ENCODE data around the gene UXT. TPM values are rescaled to one million over a fixed set of nuclear protein-coding genes. Genes with fewer than 3 reads are reported as not detected.
"Not testable (repeated sequence)": the region's sequence is repeated elsewhere in the genome, so short reads cannot be mapped to it uniquely, and the experiment has no call there.

Gene UXT
- 100 to 1,000 TPM; 198 to 210 TPM for total RNA-seq

- peak; percentile 96 for DNase-seq
- peaks cover 47% of the 10 kb centered on the region for H3K4me1 Mint-ChIP-seq (ENCODE audit: low read depth)
- H3K4me3 Mint-ChIP-seq, result peak within 1 kb of the TSS; percentile 87
- peak within 1 kb of the TSS; percentile 98 for H3K27ac Mint-ChIP-seq
- ChIA-PET POLR2A (no interaction called here), CTCF (no interaction called here)
- H3K36me3 Mint-ChIP-seq, result peaks cover 26% of the 10 kb centered on the region
- H3K9me3 Mint-ChIP-seq, result no peaks in the 10 kb centered on the region
- H3K27me3 Mint-ChIP-seq, result no peaks in the 10 kb centered on the region
- intact Hi-C loops (cut with micrococcal nuclease), result loop anchor here (1.0 to 10.0 kb wide), 6 partner anchors 9 to 514 kb away; partner anchors contain the start of genes ARAF, CDK16, ELK1 and NDUFB11
Observed at GRCh38 chrX:47658684-47659420, at the start of gene UXT. Gene UXT, minus strand, starts transcription at chrX:47659180. Its CDS starts 253 bp downstream, at chrX:47658927.

- POLR2A ChIA-PET, result no interaction called here
- CTCF ChIA-PET, result interaction anchor here (0.6 kb wide), 1 partner anchor 279 kb away, joined by 3 read pairs; no protein-coding TSS in a partner anchor
- Mint-ChIP-seq H3K9me3 (no peaks in the 10 kb centered on the region), H3K36me3 (no peaks in the 10 kb centered on the region), H3K4me3 (no peak overlapping the region), H3K4me1 (ENCODE audit: low read depth) (peaks cover 2% of the 10 kb centered on the region), H3K27me3 (peaks cover 7% of the 10 kb centered on the region), H3K27ac (no peak overlapping the region)
- intact Hi-C loops (cut with micrococcal nuclease), result no loop called here
- DNase-seq, result no peak
Observed at GRCh38 chrX:47707031-47707780, 48.2 kb upstream of the UXT start.

- peaks cover 2% of the 10 kb centered on the region for H3K4me1 Mint-ChIP-seq (ENCODE audit: low read depth)
- no peak overlapping the region for H3K4me3 Mint-ChIP-seq
- ChIA-PET POLR2A (no interaction called here), CTCF (interaction anchor here (0.6 kb wide), 2 partner anchors 279 to 757 kb away, joined by 3 read pairs; no protein-coding TSS in a partner anchor)
- H3K27me3 Mint-ChIP-seq, result peaks cover 5% of the 10 kb centered on the region
- no peaks in the 10 kb centered on the region for H3K9me3 Mint-ChIP-seq
- no peak for DNase-seq
- H3K27ac Mint-ChIP-seq, result no peak overlapping the region
- intact Hi-C loops (cut with micrococcal nuclease), result no loop called here
- no peaks in the 10 kb centered on the region for H3K36me3 Mint-ChIP-seq
Observed at GRCh38 chrX:47706575-47706974, 47.6 kb upstream of the UXT start.

- Mint-ChIP-seq H3K4me1 (ENCODE audit: low read depth) (peaks cover 2% of the 10 kb centered on the region), H3K27me3 (peaks cover 7% of the 10 kb centered on the region), H3K4me3 (no peak overlapping the region), H3K27ac (no peak overlapping the region), H3K9me3 (no peaks in the 10 kb centered on the region), H3K36me3 (no peaks in the 10 kb centered on the region)
- intact Hi-C loops (cut with micrococcal nuclease), result no loop called here
- DNase-seq, result no peak
- ChIA-PET CTCF (no interaction called here), POLR2A (no interaction called here)
Observed at GRCh38 chrX:47704736-47705135, 45.8 kb upstream of the UXT start.

GRCh38 chrX:47697181-47697580 is 38.2 kb upstream of the UXT start:
- CTCF ChIA-PET, result no interaction called here
- H3K27me3 Mint-ChIP-seq, result peaks cover 4% of the 10 kb centered on the region
- H3K27ac Mint-ChIP-seq, result no peak overlapping the region
- no peaks in the 10 kb centered on the region for H3K4me1 Mint-ChIP-seq (ENCODE audit: low read depth)
- POLR2A ChIA-PET, result no interaction called here
- intact Hi-C loops (cut with micrococcal nuclease), result no loop called here
- H3K36me3 Mint-ChIP-seq, result no peaks in the 10 kb centered on the region
- DNase-seq, result no peak
- no peak overlapping the region for H3K4me3 Mint-ChIP-seq
- H3K9me3 Mint-ChIP-seq, result no peaks in the 10 kb centered on the region

GRCh38 chrX:47690175-47690574 is 31.2 kb upstream of the UXT start:
- Mint-ChIP-seq H3K36me3 (no peaks in the 10 kb centered on the region), H3K4me1 (ENCODE audit: low read depth) (no peaks in the 10 kb centered on the region), H3K4me3 (no peak overlapping the region), H3K27ac (no peak overlapping the region), H3K27me3 (no peaks in the 10 kb centered on the region), H3K9me3 (no peaks in the 10 kb centered on the region)
- intact Hi-C loops (cut with micrococcal nuclease), result no loop called here
- POLR2A ChIA-PET, result no interaction called here
- no peak for DNase-seq
- CTCF ChIA-PET, result no interaction called here

- ChIA-PET POLR2A (no interaction called here), CTCF (no interaction called here)
- intact Hi-C loops (cut with micrococcal nuclease), result no loop called here
- no peaks in the 10 kb centered on the region for H3K36me3 Mint-ChIP-seq
- H3K27ac Mint-ChIP-seq, result no peak overlapping the region
- H3K4me1 Mint-ChIP-seq (ENCODE audit: low read depth), result no peaks in the 10 kb centered on the region
- H3K27me3 Mint-ChIP-seq, result peaks cover 5% of the 10 kb centered on the region
- H3K4me3 Mint-ChIP-seq, result no peak overlapping the region
- DNase-seq, result no peak
- H3K9me3 Mint-ChIP-seq, result no peaks in the 10 kb centered on the region
Observed at GRCh38 chrX:47687263-47687662, 28.3 kb upstream of the UXT start.

- no peak overlapping the region for H3K27ac Mint-ChIP-seq
Observed at GRCh38 chrX:47683829-47684205, 24.8 kb upstream of the UXT start.

GRCh38 chrX:47683184-47683828 is 24.3 kb upstream of the UXT start:
- intact Hi-C loops (cut with micrococcal nuclease), result no loop called here
- Mint-ChIP-seq H3K36me3 (no peaks in the 10 kb centered on the region), H3K27ac (no peak overlapping the region), H3K4me1 (ENCODE audit: low read depth) (no peaks in the 10 kb centered on the region), H3K27me3 (peaks cover 5% of the 10 kb centered on the region), H3K4me3 (no peak overlapping the region), H3K9me3 (no peaks in the 10 kb centered on the region)
- ChIA-PET CTCF (no interaction called here), POLR2A (no interaction called here)
- no peak for DNase-seq

More at GRCh38 chrX:47683829-47684205, 24.8 kb upstream of the UXT start:
- Mint-ChIP-seq H3K9me3 (no peaks in the 10 kb centered on the region), H3K27me3 (peaks cover 5% of the 10 kb centered on the region), H3K36me3 (no peaks in the 10 kb centered on the region), H3K4me3 (no peak overlapping the region), H3K4me1 (ENCODE audit: low read depth) (no peaks in the 10 kb centered on the region)
- DNase-seq, result no peak
- CTCF ChIA-PET, result no interaction called here
- POLR2A ChIA-PET, result no interaction called here
- intact Hi-C loops (cut with micrococcal nuclease), result no loop called here

- H3K27ac Mint-ChIP-seq; H3K4me1 Mint-ChIP-seq (ENCODE audit: low read depth); intact Hi-C loops (cut with micrococcal nuclease); H3K4me3 Mint-ChIP-seq; DNase-seq; POLR2A ChIA-PET; H3K36me3 Mint-ChIP-seq; H3K9me3 Mint-ChIP-seq; H3K27me3 Mint-ChIP-seq; CTCF ChIA-PET: not testable (repeated sequence)
Observed at GRCh38 chrX:47675959-47676859, 17.2 kb upstream of the UXT start.

- CTCF ChIA-PET, result no interaction called here
- H3K36me3 Mint-ChIP-seq, result no peaks in the 10 kb centered on the region
- no peak overlapping the region for H3K4me3 Mint-ChIP-seq
Observed at GRCh38 chrX:47674776-47675175, 15.8 kb upstream of the UXT start.

GRCh38 chrX:47665797-47666196 is 6.8 kb upstream of the UXT start:
- H3K27ac Mint-ChIP-seq; POLR2A ChIA-PET; DNase-seq; H3K4me3 Mint-ChIP-seq; CTCF ChIA-PET; intact Hi-C loops (cut with micrococcal nuclease); H3K27me3 Mint-ChIP-seq; H3K9me3 Mint-ChIP-seq; H3K36me3 Mint-ChIP-seq: not testable (repeated sequence)
- peaks cover 22% of the 10 kb centered on the region for H3K4me1 Mint-ChIP-seq (ENCODE audit: low read depth)

More at GRCh38 chrX:47674776-47675175, 15.8 kb upstream of the UXT start:
- POLR2A ChIA-PET, result interaction anchor here (0.6 kb wide), 1 partner anchor 367 kb away, joined by 4 read pairs; no protein-coding TSS in a partner anchor
- H3K4me1 Mint-ChIP-seq (ENCODE audit: low read depth), result no peaks in the 10 kb centered on the region
- intact Hi-C loops (cut with micrococcal nuclease), result no loop called here
- no peak overlapping the region for H3K27ac Mint-ChIP-seq
- H3K27me3 Mint-ChIP-seq, result no peaks in the 10 kb centered on the region
- no peak for DNase-seq
- no peaks in the 10 kb centered on the region for H3K9me3 Mint-ChIP-seq

Data from activated CD4-positive, alpha-beta memory T cell treated with anti-CD3 and anti-CD28 coated beads for 36 hours (primary cell).